CD1c-positive myeloid dendritic cell (primary cell): ENCODE results near the gene R3HDML.

Experiments used
- DNase-seq: peaks from one replicate; pipeline ENCODE4 v3.0.0-alpha.2; 2016; ENCODE audit errors: extremely low spot score

The R3HDML gene

DNA sequence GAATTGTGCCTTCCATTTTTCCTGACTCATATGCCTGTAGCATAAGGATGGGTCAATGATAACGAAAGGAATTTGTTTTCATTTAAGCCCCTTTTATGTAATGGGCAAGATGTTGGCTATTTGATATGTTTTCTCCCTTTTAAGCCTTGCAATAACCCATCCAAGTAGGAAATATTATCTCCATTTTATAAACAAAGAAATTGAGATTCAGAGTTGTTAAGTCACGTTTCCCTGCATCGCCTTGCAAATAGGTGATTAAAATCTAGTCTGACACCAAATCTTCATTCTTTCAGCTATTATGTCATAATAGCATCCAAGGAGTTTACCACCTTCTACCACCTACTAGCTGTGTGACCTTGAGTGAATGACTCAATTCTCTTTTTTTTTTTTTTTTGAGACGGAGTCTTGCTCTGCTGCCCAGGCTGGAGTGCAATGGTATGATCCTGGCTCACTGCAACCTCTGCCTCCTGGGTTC lies 25.7 kb downstream of the R3HDML start:
- DNase-seq, result no peak

DNA sequence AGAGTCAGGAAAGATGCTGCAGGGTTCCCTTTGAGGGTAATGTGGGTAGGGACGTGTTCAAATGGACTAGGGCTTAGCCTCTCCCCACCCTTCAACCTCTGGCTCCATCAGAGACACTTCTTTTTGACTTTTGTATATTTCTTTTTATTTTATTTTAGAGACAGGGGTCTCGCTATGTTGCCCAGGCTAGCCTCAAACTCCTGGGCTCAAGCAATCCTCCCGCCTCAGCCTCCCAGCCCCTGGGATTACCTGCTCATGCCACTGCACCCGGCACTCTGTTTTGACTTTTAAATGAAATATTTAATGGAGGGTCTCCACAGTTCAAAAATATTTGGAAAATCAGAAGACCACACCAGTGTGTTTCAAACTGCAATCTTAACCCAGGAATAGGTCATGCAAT lies 27.2 kb downstream of the R3HDML start:
- DNase-seq, result no peak

DNA sequence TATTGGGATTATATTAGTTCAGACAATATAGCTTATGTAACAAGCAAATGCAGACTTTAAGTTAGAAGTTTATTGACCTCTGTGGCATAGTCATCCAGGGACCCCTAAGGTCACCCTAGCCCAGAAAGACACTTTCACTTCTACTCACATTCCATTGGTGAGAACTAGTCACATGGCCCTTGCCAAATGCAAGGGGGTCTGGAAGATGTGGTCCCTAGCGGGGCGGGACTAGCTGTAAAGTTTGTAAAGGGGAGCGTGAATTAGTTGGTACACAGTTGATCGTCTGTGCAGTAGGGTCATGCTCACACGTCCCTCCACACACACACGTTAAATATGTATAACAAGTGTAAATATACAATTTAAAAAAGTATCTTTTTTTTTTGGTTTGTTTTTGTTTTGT lies 27.9 kb downstream of the R3HDML start:
- DNase-seq, result no peak

DNA sequence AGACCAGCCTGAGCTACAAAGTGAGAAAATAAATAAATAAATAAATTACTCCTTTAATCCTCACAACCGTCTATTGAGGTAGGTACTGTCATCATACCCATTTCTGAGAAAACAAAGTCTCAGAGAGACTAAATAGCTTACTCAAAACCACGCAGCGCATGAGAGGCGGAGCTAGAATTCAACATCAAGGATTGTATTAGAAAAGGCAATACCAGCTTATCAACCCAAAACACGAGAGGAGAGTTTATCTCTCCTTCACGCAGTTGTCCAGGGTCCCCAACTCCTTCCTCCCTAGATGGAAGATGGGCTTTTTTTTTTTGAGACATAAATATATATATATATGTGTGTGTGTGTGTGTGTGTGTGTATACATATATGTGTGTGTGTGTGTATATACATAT lies 30.9 kb downstream of the R3HDML start:
- DNase-seq, result no peak

DNA sequence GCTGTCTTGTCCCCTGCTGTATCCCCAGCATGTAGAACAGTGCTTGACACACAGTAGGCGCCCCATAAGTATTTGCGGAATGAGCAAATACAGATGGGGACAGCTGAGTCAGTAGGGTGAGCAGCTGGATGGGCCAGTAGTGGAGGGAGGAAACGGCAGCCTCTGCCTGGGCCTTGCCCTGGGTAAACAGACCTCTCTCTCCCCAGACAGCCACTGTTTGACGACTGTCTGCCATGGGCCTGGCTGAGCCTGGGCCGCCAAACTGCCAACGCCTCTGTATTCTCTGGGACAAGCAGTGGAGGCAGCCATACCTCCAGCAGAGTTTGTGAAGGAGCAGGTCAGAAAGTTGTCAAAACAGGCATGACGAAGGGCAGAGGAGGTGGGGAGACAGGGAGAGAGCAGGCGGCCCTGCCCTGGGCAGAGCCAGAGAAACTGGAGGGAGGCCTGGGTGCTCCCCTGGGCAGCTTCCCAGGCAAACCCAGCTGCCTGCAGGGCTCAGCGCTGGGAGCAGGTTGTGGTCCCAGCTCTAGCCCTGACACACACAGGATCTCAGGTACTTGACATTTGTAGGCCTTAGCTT lies 33.9 kb downstream of the R3HDML start:
- DNase-seq, result no peak

DNA sequence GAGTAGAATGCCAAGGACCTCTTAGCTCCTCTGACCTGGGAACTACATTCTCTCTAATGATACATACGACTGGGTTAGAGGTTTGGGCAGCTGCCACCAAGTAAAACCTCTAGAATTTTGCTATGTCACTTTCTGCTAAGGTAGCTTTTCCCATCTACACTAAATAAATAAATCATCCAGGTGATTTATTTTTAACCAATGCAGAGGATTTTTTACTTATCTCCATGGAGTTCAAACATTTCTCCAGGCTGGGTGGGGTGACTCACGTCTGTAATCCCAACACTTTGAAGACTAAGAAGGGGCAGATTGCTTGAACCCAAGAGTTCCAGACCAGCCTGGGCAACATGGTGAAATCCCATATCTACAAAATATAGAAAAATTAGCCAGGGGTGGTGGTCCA lies 45.8 kb downstream of the R3HDML start:
- no peak for DNase-seq

DNA sequence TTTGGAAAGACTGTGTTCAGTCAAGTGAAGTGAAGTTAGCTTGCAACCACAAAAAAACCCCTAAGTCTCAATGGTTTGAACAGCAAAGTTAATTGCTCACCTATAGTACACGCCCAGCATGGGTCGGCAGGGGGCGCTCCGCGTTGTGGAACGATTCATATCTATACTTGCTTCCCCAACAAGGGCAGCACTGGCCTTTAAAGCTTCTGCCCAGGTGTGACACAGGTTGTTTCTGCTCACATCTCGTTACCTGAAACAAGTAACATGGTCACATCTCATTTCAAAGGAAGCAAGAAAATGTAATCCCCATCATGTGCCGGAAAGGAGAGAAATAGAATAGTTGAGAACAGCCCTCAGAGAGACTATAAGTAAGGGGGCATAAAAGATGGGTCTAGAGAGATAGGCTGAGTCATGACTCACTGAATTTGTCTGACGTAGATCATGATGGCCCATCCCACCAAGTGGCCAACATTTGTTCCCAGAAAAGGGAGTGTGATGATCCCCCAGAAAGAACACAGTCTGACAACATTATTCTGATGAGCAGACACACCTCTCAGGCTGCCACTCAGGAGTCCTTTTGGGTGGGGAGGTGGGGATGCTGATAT lies 47.7 kb downstream of the R3HDML start:
- peak; percentile 80 for DNase-seq

DNA sequence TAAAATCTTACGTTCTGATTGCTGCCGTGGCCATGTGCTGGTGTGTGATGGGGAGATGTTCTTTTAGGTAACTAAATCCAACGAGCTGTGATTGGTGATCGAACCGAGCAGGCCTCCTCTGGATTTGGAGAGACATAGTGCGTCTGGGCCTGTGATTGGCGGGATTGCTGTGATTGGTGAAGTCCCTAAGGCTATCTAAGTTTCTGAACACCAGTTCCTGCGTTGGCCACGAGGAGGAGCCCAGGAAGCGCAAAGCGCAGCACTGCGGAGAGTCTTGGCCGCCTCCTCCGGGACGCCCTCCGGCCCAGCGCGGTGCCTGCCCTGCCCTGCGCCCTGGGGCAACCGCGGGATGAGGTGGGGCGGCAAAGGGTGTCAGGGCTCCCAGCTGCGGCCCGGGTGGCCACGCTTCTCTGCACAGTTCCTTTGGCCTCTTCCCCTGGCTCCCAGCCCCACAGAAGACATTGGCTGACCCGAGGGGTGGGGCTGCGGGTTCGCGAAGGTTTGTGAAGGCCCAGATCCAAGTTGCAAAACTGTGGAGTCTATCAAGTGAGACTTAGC lies 51.7 kb downstream of the R3HDML start:
- peak; percentile 66 for DNase-seq

DNA sequence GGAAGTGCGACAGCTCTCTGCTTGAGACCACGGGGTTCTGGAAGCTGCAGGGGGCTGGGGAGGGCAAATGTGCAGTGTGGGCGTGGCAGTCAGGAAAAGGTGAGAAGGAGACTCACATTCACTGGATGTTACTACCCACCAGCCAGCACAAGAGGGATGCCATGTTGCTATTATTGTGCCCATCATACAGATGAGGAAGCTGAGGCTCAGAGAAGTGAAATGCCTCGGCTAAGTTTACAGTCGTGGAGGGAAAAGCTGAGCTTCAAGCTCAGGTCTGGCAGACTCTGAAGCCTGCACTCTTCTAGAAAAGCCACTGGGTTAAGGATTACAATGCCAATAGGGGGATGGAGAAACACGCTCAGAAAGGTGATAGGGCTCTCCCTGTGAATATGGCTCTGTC lies 53.0 kb downstream of the R3HDML start:
- DNase-seq, result no peak

DNA sequence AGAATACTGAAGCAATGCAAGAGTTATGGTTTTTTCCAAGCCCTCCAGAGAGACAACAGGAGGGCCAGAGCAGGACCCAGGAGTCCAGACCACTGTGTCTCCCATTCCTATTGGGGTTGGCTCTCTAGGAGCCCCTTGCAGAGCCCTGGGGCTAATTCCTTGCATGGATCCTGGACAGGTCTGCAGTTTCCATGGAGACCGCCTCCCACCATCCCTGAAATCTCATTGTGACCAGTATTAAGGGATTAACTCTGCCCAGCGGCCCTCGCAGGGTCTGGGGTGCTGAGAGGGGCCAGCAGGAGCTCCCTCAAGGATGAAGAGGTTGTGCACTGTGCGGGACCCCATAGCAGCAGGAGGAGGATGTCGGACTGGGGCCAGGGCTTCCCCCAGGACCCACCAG lies 53.4 kb downstream of the R3HDML start:
- no peak for DNase-seq

DNA sequence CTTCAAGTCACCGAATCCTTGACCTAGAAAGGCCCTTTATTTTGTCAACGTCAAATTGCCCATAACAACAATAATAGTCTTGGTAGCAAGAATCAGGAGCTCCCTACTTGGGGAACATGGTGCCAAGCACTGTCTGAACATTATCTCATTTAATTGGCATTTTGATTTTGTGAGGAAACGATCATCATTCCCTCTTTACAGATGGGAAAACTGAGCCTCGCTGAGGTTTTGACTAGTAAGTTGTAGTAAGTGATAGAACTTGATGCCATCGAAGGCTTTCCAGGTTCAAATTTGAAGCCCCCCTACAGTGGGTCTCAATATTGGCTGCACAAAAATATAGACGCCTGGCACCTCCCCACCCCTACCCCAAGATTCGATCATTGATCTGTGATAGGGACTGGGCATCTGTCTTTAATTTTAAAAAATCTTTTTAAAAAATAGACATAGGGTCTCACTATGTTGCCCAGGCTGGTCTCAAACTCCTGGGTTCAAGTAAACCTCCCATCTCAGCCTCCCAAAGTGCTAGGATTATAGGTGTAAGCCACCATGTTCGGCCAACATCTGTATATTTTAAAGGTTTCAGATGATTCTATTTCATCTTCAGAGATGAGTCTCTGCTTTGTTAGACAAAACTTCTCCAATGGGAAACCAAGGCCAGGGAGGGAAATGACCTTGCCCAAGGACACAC lies 55.4 kb downstream of the R3HDML start:
- no peak for DNase-seq

DNA sequence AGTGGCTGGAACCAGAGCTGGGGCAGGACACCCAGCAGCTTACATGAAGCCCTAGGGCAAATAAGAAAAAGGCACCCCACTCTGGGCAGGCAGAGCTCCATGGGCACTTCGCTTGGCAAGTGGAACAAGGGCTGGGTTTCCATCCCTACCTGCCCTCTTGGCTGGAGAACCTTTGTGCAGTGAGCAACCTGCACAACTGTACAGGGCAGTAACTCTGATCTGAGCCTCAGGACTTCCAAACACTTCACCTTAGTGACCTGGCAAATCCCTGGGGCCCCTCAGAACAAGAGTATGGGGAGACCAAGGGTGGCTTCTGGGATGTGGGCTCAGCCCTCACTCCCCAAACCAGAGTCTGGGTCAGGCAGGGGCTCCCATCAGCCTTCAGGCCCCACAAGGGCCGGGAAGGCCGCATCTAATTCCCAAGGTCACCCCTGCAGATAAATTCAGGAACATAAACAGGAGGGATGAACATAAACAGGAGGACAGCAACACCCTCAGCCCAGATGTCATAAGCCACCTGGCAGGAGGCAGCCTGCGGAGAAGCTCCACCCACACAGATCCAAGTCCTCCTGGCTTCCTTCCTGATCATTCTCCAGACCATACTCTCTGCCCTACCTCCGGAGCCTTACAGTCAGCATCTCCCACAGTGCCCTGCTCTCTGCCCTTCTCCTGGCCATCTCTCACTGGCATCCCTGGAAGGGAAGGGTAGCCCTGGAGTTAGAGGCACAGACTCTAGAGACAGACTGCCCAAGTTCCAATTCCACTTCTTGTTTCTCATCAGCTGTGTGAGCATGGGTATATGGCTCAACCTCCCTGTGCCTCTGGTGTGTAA lies 56.1 kb downstream of the R3HDML start:
- no peak for DNase-seq

DNA sequence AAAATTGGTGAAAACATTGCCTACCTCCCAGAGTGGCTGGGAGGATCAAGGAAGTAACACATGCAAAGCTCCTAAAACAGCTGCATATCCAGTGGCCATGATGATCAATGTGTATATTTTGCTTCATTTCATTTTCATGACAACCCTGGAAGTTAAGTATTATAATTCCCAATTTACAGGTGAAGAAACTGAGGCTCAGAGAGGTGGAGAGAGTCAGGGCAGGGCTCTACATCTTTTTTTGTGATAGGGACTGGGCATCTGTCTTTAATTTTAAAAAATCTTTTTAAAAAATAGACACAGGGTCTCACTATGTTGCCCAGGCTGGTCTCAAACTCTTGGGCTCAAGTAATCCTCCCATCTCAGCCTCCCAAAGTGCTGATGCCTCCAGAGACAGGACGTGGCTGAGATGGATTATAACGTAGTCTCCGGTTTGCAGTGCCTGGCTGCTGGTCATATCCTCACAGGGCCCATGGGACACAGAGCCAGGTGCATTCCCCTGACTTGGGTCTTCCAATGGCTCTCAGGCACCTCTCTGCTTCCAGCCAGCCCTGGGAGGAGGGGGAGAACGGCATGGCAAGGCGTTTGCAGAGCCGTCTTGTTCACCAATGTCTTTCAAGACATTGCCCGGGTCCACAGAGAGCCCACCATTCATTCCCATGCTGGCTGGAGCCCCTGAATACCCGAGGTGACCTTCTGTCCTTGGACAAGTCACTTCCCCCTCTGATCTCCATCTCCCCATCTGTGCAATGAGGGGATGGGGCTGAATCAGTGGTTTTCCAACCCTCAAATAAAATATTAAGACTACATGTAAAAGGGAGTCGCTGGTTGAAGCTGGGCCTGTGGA lies 57.0 kb downstream of the R3HDML start:
- DNase-seq, result no peak

DNA sequence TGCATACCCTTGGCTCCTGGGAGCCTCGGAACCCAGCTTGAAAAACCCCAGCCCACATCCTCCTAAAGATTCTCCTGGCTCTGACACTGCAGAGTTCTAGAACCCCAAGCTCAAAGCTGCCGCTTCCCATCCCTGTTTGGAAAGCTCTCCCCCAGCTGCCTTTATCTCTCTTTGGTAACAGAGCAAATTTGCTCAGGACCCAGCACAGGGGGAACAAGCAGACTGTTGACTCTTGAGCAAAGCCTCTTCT lies 57.5 kb downstream of the R3HDML start:
- DNase-seq, result no peak

DNA sequence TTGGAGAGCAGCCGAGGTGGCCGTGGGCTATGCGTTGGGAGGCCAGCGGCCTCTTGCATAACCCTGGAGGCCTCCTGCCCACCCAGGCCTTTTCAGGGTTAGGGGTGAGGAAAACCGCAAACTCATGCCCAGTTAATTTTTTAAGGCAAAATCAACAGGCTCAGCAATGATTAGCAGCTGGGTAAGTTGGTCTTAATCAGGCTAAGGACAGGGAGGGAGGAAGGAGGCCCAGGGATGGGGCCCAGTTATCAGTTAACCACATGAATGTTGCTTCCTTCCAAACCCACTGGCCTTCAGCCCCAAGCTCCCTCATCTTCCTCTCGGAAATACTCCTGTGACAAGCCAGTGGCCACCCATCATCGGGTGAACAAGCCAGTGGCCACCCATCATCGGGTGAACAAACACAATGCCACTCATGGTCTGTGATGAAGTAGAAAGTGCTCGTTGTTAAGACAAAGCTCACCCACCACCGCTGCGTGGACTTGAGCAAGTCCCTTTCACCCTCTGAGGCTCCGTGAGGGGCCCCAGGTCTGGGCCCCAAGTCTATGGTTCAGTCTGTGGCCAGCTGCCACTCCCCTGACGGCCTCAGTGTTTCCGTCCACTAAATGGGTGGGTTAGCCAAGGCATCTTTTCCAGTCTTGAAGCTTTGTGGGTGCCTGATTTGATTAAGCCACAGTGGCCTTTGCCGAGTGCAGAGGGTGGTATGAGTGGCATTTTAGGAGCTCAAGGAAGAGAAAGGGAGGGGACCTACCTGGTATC lies 58.0 kb downstream of the R3HDML start:
- DNase-seq, result no peak

DNA sequence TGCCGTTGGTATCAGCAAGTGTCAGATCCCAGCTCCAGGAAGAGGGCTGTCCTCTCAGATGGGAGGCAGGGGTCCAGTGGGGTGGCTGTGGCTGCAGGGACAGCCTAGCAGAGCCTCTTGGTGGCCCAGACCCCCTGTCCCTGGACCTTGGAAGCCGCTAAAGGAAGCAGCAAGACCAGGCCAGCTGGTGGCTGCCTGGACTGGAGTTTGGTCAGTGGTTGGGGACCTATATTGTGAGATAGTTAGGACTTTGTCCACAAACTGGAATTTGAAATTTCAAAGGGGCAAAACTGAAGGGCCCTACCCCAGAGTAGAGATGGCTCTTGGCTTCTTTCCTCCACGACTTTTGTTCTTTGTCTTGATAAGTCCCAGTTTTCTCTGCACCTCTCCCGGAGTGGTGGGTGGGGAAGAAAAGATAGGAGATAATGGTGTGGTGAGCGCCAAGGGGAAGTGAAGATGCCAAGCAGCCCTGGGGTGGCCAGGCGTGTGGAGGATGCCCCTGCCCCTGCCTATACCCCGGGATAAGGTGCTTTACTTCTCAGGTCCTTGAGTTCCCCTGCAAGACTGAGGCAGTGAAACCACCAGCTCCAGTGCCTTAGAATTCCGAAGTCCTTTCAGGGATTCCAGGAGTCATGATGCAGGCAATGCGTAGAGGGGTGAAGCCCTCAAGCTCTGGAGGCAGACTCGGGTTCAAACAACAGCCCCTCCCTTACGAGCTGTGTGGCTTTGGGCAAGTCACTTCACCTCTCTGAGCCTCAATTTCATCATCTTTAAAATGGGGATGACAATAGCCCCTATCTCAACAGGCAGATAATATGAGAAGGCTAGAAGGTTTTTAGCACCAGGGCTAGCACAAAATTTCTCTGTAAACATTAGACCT lies 58.9 kb downstream of the R3HDML start:
- no peak for DNase-seq

DNA sequence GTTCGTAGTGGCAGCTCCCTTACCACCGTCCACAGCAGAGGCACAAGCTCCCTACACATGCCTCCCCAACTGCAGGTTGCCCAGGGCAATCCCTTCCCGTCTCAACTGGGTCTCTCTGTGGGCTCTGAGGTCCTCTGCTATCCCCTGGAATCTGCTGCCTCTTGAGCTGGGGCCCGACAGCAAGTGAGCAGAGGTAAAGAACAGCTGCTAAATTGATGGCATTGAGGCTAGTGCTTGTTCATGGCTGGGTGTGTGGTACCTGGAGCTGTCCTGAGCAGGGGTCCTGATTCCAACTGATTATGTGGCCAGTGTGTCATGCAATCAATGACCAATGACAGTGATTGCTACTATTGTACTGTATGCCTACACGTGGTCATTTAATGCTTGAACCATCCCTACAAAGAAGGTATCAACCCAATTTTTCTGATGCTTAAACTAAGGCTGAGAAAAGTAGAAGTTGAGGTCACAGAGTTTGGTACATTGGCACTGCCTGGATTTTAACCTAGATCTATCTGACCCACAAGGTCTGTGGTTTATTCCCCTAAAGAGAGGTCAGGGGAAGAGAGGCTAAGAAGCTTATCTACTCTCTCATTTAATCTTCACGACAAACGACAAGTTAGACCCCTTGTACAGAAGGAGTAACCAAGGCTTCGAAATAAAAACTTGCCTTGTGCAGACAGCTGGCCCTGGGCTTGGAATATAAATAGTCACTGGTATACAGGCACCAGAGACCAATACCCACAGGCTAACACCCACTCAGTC lies 59.7 kb downstream of the R3HDML start:
- DNase-seq, result no peak

DNA sequence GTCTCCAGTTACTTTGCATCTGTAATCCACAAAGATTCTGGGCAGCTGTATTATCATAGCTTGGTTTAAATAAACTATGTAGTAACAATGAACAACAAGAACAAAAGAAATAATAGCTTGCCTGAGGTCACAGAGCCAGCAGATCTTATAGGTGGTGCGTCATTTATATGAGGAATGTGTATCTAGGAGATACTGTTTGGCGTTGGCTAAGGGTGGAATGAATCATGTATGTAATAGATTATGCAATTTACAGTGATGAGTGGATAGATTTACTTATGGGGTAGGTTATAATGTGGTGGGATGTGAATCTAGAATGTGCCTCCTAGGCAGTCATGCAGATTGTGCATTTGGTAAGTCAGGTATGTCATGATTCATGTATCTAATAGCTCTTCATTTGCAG lies 61.5 kb downstream of the R3HDML start:
- no peak for DNase-seq

DNA sequence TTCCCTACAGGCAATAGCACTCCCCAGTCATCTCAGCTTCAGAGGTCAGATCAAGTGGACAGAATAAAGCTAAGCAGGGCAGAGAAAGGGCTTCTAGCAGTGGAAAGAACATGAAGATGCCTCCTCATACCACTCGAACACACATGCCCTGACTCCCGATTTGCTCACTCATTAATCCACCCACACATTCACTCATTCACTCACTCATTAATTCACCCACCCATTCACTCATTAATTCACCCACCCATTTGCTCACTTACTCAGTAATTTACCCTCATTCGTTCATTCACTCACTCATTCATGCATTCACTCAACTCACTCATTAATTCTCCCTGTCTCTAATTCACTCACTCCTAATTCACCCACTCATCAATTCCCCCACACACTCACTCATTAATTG lies 62.6 kb downstream of the R3HDML start:
- no peak for DNase-seq
